ENCODE results near the gene CPM. TPM values are rescaled to one million over a fixed set of nuclear protein-coding genes. Genes with fewer than 3 reads are reported as not detected.

Gene CPM
- total RNA-seq, 4 donors from 2014 or later, result 30.2 to 51.9 (median 35.0) TPM

DNA sequence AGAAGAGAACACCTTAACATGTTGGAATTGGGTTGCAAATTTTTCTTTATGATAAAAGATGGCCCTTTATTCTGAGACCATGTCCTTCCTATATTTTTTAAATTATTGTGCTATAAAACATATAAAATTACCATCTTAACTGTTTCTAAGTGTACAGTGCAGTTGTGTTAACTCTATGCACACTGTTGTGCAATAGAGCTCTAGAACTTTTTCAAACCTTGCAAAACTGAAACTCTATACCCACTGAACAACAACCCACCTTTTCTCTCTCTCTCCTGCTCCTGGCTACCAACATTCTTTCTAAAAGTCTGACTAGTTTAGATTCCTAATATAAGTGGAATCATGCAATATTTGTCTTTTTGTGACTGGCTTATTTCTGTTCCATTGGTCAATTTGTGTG is 7.8 kb upstream of the CPM start:
- H3K9me3 ChIP-seq, result no peaks in the 10 kb centered on the region
- H3K27ac ChIP-seq (replicated peaks in 1 of 4), result no peak overlapping the region
- no peaks in the 10 kb centered on the region for H3K36me3 ChIP-seq
- H3K4me3 ChIP-seq, result no peak overlapping the region
- H3K27me3 ChIP-seq, result no peaks in the 10 kb centered on the region
- intact Hi-C loops (cut with DNase I), result no loop called here
- TF ChIP-seq POLR2AphosphoS5 (IDR thresholded peaks at IDR 0.05), result no peak
- TF ChIP-seq, protein P1, sequence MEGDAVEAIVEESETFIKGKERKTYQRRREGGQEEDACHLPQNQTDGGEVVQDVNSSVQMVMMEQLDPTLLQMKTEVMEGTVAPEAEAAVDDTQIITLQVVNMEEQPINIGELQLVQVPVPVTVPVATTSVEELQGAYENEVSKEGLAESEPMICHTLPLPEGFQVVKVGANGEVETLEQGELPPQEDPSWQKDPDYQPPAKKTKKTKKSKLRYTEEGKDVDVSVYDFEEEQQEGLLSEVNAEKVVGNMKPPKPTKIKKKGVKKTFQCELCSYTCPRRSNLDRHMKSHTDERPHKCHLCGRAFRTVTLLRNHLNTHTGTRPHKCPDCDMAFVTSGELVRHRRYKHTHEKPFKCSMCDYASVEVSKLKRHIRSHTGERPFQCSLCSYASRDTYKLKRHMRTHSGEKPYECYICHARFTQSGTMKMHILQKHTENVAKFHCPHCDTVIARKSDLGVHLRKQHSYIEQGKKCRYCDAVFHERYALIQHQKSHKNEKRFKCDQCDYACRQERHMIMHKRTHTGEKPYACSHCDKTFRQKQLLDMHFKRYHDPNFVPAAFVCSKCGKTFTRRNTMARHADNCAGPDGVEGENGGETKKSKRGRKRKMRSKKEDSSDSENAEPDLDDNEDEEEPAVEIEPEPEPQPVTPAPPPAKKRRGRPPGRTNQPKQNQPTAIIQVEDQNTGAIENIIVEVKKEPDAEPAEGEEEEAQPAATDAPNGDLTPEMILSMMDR (IDR thresholded peaks at IDR 0.05), result no peak
- TF ChIP-seq POLR2A (IDR thresholded peaks at IDR 0.05; ENCODE audit: low read depth), result no peak
- no peak for TF ChIP-seq EP300 (IDR thresholded peaks at IDR 0.05)
- H3K4me1 ChIP-seq, result no peaks in the 10 kb centered on the region
- DNase-seq (ENCODE audit: extremely low spot score), result no peak

DNA sequence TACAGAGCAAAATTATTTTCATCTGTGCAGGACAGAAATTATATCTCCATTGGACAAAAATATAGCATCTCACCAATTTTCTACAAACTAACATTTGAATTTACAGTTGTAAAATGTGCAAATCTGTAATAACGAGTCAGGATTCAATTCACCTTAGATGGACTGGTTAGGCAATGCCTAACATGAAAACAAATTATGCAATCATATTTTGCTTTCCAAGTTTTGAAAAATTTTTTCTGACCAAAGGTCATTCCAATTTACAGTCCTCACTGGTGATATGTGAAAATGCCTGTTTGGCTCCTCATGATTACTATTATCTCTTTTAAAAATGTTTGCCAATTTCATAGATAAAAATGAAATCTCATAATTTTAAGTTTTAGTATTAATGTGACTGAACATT is 6.5 kb upstream of the CPM start:
- WGBS, result 66% methylated on average over 1 of the region's 1 CpG
- DNase-seq (ENCODE audit: extremely low spot score), result no peak
- Histone ChIP-seq H3K27ac (replicated peaks in 1 of 4) (no peak overlapping the region), H3K4me1 (no peaks in the 10 kb centered on the region), H3K27me3 (peaks cover 0 to under 1% (median 0%) of the 10 kb centered on the region in 4 donors), H3K36me3 (no peaks in the 10 kb centered on the region), H3K9me3 (no peaks in the 10 kb centered on the region), H3K4me3 (no peak overlapping the region)
- TF ChIP-seq POLR2A (IDR thresholded peaks at IDR 0.05; ENCODE audit: low read depth) (no peak), POLR2AphosphoS5 (IDR thresholded peaks at IDR 0.05) (no peak), EP300 (IDR thresholded peaks at IDR 0.05) (no peak)
- TF ChIP-seq, protein P1 (IDR thresholded peaks at IDR 0.05), result no peak
- intact Hi-C loops (cut with DNase I), result no loop called here

DNA sequence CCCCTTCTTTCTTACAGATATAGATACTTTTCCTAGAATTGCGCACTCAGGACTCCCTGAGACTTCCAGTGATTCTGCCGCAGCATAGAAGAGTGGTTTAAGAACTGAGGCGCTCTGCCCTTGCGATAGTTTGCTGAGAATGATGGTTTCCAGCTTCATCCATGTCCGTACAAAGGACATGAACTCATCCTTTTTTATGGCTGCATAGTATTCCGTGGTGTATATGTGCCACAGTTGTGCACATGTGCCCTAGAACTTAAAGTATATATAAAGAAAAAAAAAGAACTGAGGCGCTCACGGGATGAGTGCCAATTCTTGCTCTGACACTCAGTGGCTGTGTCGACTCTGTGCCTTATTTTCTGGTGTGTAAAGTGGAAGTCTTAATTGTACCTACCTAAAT is 1.4 kb upstream of the CPM start:
- H3K36me3 ChIP-seq, result no peaks in the 10 kb centered on the region
- H3K4me1 ChIP-seq, result peaks cover 0 to 18% (median 14%) of the 10 kb centered on the region in 4 donors
- no peak for DNase-seq (ENCODE audit: extremely low spot score)
- H3K27me3 ChIP-seq, result peaks cover 0 to 21% (median 0%) of the 10 kb centered on the region in 4 donors
- no peaks in the 10 kb centered on the region for H3K9me3 ChIP-seq
- intact Hi-C loops (cut with DNase I), result no loop called here
- TF ChIP-seq POLR2A (IDR thresholded peaks at IDR 0.05; ENCODE audit: low read depth), result no peak
- TF ChIP-seq, protein P1 (IDR thresholded peaks at IDR 0.05), result no peak
- no peak for TF ChIP-seq POLR2AphosphoS5 (IDR thresholded peaks at IDR 0.05)
- no peak for TF ChIP-seq EP300 (IDR thresholded peaks at IDR 0.05)
- WGBS, result 95% methylated on average over 9 of the region's 9 CpGs
- H3K27ac ChIP-seq (replicated peaks in 1 of 4), result no peak overlapping the region
- H3K4me3 ChIP-seq, result no peak overlapping the region

DNA sequence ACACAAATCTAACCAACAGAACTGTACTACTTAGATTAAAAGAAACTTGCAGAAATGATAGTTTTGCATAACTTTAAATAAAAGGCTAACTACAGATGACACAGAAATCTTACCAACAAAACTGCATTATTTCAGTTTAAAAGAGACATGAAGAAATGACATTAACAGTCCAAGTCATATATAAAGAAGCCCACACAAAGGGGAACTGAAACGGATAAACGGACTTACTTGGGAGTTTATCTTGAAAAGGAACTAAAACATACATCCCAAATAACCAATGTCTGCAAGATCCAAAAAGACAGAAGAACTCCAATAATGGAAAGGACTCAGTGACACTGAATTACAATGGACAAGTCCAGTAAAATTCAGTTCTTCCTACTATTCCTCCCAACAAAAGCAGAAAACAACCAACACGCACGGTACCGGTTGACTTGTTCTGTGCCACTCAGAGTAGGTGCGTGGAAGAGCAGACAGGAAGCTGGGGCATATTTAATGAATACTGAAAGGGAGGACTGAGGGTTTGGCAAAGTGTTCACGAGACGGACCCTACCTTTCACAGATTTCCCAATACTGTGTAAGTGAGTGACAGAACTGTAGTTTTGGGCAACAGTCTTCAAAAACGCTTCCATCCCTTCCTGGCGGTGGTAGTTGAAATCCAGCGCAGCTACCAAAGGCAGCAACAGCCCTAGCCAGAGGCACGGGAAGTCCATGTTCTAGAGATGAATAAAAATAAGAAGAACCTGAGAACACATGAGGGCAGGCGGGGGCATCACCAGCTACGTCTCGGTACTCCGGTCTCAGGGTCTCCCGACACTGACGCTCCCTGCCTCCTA is 627 bp downstream of the CPM start:
- TF ChIP-seq POLR2AphosphoS5 (IDR thresholded peaks at IDR 0.05), result peak in 1 of 2 donors; percentile 1
- TF ChIP-seq, protein P1 (IDR thresholded peaks at IDR 0.05), result no peak
- H3K27ac ChIP-seq (replicated peaks in 1 of 4), result peak overlapping the region; percentile 49 to 75 (median 64)

More for the DNA sequence above, 627 bp downstream of the CPM start:
- intact Hi-C loops (cut with DNase I), result no loop called here
- DNase-seq (ENCODE audit: extremely low spot score), result no peak
- H3K36me3 ChIP-seq, result no peaks in the 10 kb centered on the region
- H3K4me3 ChIP-seq, result peak overlapping the region; percentile 66 to 71 (median 68)
- no peaks in the 10 kb centered on the region for H3K9me3 ChIP-seq
- 18% methylated on average over 17 of the region's 18 CpGs for WGBS
- peaks cover 0 to 21% (median 0%) of the 10 kb centered on the region in 4 donors for H3K27me3 ChIP-seq
- H3K4me1 ChIP-seq, result peaks cover 0 to 18% (median 14%) of the 10 kb centered on the region in 4 donors
